ENCODE results near the gene SLIT3.

Gene SLIT3

GRCh38 chr5:169104937-169105494 is 195.9 kb downstream of the SLIT3 start:
- no peak for DNase-seq (ENCODE audit: low read depth in 3 of 3)

- no peak for DNase-seq (ENCODE audit: low read depth in 3 of 3)
These were observed 197.3 kb downstream of the SLIT3 start for GRCh38 chr5:169103586-169104181.

- no peak for DNase-seq (ENCODE audit: low read depth in 3 of 3)
These were observed 199.0 kb downstream of the SLIT3 start for GRCh38 chr5:169101966-169102365.

- no peak for DNase-seq (ENCODE audit: low read depth in 3 of 3)
These were observed 200.2 kb downstream of the SLIT3 start for GRCh38 chr5:169100735-169101075.

- DNase-seq (ENCODE audit: low read depth in 3 of 3), result no peak
These were observed 200.9 kb downstream of the SLIT3 start for GRCh38 chr5:169099801-169100734.

- no peak for DNase-seq (ENCODE audit: low read depth in 3 of 3)
These were observed 202.4 kb downstream of the SLIT3 start for GRCh38 chr5:169098331-169099121.

GRCh38 chr5:169097374-169098326 is 203.3 kb downstream of the SLIT3 start:
- DNase-seq (ENCODE audit: low read depth in 3 of 3), result no peak

GRCh38 chr5:169095976-169096375 is 205.0 kb downstream of the SLIT3 start:
- DNase-seq (ENCODE audit: low read depth in 3 of 3), result no peak

- no peak for DNase-seq (ENCODE audit: low read depth in 3 of 3)
These were observed 205.5 kb downstream of the SLIT3 start for GRCh38 chr5:169095410-169095960.

- no peak for DNase-seq (ENCODE audit: low read depth in 3 of 3)
These were observed 206.1 kb downstream of the SLIT3 start for GRCh38 chr5:169094586-169095409.

- no peak for DNase-seq (ENCODE audit: low read depth in 3 of 3)
These were observed 209.5 kb downstream of the SLIT3 start for GRCh38 chr5:169091396-169091980.

- DNase-seq (ENCODE audit: low read depth in 3 of 3), result no peak
These were observed 211.6 kb downstream of the SLIT3 start for GRCh38 chr5:169089343-169089742.

GRCh38 chr5:169088028-169088725 is 212.8 kb downstream of the SLIT3 start:
- no peak for DNase-seq (ENCODE audit: low read depth in 3 of 3)

GRCh38 chr5:169085636-169086035 is 215.3 kb downstream of the SLIT3 start:
- DNase-seq (ENCODE audit: low read depth in 3 of 3), result no peak

GRCh38 chr5:169085212-169085611 is 215.7 kb downstream of the SLIT3 start:
- DNase-seq (ENCODE audit: low read depth in 3 of 3), result no peak

- DNase-seq (ENCODE audit: low read depth in 3 of 3), result no peak
These were observed 216.2 kb downstream of the SLIT3 start for GRCh38 chr5:169084775-169085174.

- no peak for DNase-seq (ENCODE audit: low read depth in 3 of 3)
These were observed 217.4 kb downstream of the SLIT3 start for GRCh38 chr5:169083394-169084018.

GRCh38 chr5:169081000-169081724 is 219.8 kb downstream of the SLIT3 start:
- no peak for DNase-seq (ENCODE audit: low read depth in 3 of 3)

Data from stimulated activated CD4-positive, alpha-beta T cell treated with anti-CD3 and anti-CD28 coated beads, TNF-alpha, amount 100 ng/mL, for 4 hours (primary cell).